HG02763 (cell line): ENCODE results near the gene STPG3.

Experiments
- ATAC-seq: cut with Tn5 transposase; IDR thresholded peaks from one replicate; pipeline ENCODE4 v1.9.1; 2021; ENCODE audit warnings: mild to moderate bottlenecking, moderate library complexity; ENCODE audit not compliant: unreplicated experiment

The STPG3 gene

DNA sequence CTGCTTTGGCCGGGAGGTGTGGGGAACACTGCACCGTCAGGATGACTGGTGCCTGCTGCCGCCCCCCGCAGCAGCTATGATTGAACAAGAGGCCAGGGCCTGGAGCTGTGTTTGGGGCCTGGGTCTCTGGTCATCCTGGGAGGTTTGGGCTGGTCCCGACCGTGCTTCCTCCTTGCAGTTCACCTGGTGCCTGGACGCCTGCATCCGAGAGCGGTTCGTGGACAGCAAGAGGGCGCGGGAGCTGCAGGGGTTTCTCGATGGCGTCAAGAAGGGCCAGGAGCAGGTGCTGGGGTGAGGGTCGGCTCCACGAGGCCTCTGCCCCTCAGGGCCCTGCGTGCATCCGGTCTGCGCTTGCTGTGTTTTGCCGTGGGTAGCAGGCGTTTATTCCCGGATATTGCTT lies 13.0 kb downstream of the STPG3 start:
- ATAC-seq = no peak

DNA sequence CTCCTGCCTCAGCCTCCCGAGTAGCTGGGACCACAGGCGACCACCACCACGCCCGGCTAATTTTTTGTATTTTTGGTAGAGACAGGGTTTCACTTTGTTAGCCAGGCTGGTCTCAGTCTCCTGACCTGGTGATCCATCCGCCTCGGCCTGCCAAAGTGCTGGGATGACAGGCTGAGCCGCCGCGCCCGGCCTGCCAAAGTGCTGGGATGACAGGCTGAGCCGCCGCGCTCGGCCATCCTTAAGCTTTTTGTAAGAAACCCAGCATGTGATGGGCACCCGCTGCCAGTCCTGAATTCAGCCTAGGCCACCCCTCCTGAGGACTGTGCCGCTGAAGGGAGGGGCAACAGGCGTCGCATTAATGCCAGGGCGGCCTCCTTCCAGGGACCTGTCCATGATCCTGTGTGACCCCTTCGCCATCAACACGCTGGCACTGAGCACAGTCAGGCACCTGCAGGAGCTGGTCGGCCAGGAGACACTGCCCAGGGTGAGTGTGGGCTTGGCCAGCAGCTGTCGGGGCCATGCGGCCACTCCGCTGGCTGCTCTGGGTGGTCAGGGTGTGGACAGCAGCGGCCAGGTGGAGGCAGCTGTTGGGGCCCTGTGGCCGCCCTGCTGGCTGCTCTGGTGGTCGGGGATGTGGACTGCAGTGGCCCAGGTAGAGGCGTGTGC lies 14.5 kb downstream of the STPG3 start:
- no peak for ATAC-seq

DNA sequence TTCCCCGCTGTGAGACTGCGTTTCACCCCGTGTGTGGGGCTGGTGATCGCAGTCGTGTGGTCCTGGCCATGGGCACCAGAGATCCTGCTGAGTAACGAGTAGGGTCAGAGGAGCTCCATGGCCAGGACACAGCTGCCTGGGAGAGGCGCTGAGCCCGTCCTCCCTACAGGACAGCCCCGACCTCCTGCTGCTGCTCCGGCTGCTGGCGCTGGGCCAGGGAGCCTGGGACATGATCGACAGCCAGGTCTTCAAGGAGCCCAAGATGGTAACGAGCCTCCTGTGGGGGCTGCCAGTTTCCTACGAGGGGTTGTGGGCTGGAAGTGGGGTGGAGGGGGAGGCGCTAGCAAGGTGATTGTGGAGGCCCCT lies 15.1 kb downstream of the STPG3 start:
- no peak for ATAC-seq

GRCh38 chr9:137266585-137267453 lies 15.7 kb downstream of the STPG3 start:
- no peak for ATAC-seq

- ATAC-seq = no peak
Measured at GRCh38 chr9:137267933-137268355, 16.9 kb downstream of the STPG3 start.

DNA sequence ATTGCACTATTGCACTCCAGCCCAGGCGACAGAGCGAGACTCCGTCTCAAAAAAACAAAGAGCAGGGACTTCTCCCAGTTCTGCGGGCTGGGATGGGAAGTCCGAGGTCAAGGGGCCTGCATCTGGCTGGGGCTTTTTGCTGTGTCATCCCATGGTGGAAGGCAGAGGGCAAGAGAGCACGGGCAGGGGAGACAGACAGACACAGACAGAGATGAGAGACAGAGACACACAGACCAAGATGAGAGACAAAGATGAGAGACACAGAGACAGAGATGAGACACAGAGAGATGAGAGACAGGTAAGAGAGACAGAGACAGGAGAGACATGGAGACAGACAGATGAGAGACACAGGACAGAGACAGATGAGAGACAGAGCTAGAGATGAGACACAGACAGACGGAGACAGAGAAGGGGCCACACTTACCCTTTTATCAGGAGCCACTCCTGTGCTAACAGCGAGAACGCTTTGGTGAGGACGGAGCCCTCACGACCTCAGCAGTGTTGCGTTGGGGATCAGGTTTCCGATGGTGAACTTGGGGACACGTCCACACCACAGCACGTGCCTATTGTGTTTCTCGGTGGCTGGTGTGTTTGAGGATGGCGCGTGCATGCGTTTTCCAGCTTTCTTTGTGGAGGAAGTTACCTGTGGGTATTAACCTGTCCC lies 17.6 kb downstream of the STPG3 start:
- ATAC-seq = no peak

GRCh38 chr9:137269231-137269772 lies 18.2 kb downstream of the STPG3 start:
- ATAC-seq = no peak

DNA sequence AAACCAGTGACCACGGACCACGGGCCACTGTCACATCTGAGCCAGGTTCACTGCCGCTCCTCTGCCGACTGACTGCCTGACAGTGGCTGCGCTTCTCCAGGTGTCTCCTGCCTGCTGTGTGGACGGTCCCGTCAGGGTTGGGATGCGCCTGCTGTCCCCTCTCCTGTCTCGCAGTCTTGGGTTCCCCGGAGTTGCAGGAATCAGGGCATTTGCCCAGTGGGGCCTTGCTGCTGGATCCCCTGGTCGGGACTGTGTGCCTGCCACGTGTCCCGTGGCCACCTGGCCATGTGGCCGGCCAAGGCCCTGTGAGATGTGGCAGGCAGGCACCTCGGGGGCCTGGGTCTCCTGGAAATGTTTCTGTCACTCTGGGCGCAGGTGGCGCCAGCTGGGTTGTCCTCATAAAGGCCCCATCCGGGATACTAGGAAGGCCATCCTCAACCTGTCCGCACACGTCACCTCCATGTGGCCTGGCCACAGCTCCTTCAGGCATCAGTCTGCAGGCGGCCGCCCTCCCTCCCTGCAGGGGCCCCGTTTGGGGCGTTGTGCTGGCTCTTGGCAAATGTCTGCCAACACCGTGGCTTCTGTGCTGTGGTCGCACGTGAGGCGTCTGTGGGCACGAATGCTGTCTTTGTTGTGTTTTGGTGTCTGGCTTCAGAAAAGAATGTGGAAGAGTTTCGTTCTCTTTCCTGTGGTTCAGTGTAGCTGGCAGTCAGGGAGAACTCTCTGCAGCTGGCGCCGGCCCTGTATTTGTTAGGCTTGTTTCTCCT lies 20.0 kb downstream of the STPG3 start:
- no peak for ATAC-seq

GRCh38 chr9:137271696-137272076 lies 20.6 kb downstream of the STPG3 start:
- no peak for ATAC-seq

DNA sequence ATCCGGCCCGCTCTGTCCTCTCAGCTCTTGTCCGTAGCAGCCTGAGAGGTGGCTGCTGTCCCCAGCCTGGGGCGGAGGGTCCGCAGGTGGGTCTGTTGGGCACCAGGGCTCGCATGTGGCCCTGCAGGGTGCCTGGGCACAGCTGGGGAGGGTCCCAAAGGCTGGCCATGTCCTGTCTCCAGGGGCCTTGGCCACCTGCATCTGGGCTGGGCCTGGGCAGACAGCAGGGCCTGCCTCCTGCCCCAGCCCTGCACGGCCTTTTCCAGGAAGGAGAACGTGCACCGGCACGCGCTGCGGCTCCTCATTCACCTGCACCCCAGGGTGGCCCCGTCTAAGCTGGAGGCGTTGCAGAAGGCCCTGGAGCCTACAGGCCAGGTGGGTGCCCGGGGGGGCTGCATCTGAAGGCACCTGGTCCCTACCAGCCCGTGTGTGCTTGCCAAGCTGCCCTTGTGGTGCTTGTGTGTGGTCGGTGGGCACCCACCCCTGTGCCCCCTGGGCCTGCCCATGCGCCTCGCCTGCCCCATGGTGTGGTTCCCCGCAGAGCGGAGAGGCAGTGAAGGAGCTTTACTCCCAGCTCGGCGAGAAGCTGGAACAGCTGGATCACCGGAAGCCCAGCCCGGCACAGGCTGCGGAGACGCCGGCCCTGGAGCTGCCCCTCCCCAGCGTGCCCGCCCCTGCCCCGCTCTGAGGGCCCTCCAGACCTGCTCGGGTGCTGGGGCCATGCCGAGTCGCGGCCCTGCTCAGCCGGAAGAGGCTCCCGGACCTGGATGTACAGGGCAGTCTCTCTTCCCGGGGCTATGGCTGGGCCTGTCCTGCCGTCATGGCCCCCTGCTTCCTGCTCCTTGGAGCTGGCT lies 21.4 kb downstream of the STPG3 start:
- no peak for ATAC-seq

DNA sequence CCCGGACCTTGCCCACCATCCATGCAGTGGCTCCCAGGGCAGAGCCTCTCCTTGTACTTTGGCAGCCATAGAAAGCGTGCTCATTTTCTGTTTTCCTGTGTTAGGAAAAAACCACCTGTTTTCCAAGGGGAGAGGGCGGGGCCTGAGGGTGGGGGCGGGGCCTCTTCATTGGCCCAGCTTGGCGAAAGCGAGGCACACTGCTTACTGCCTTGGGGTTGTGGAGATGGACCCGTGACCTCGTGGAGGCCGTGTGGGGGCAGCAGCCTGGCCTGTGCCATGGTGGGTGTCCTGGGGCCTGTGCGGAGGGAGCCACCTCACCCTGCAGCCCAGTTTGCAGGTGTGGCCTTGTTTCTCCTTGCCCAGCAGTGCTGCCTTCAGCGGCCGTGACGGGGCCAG lies 22.0 kb downstream of the STPG3 start:
- no peak for ATAC-seq

DNA sequence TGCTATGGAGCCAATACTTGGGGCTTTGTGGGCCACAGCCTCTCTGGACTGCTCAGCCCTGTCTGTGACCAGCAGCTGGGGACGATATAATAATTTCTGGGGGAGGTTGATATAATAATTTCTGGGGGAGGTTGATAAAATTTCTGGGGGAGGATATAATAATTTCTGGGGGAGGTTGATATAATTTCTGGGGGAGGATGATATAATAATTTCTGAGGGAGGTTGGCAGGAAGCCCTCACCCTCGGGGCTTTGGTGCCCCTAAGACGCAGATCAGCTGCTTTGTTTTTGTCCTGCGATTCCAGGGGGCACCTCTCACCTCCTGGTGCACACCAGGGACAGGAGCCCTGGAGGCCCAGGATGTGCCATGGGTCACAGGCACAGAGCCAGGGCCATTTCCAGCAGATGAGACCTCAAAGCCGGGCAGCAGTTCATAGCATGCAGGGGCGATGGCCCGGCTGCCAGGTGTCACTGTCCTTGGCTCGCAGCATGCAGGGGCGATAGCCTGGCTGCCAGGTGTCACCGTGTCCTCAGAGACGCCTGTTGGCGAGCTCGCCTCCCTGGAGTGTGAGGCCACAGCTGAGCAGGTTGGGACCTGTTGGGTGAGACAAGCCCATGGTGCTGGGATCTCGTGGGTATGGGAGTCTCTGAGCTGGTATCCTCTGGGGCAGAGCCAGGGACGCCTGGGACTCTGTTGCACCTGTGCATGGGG lies 22.7 kb downstream of the STPG3 start:
- no peak for ATAC-seq

GRCh38 chr9:137275203-137275587 lies 24.1 kb downstream of the STPG3 start:
- ATAC-seq = no peak

DNA sequence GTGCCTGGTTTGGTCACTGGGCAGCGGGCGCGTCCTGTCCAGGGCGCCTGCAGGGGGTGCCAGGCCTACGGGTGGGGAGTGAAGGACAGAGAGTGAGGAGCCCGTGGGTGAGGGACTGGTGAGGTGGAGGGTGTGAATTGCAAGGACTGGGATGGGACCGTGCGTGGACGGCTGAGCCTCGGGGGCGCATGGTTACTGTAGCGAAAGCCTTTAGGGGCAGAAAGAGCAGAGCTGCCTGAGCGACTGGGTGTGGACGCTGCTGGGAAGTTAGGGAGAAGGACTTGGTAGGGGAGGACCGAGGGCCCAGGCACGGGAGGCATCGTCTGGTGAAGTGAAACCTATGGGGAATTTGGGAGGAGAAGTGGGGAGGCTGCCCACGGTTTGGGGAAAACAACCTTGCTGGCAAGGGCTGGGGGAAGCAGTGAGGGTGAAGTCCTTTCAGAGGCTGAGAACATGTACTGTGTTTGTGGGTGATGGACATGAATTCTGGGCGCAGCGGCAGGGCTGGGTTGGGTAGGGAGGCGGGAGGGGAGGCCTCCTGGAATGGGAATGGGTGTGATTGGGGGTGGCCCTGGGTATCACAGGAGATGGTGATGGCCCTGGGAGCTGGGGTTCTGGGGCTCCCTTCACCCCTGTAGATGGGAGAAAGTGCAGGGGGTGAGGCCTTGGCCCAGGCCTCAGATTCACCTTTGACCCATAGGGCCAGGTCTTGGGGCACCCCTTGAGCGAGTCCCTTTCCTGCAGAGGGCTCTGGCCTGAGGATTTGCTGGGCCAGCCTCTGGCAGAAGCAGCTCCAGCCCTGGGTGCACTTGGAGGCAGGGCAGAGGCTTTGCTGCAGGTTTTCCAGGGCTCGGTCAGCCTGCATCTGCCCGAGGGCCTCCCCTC lies 24.7 kb downstream of the STPG3 start:
- no peak for ATAC-seq

DNA sequence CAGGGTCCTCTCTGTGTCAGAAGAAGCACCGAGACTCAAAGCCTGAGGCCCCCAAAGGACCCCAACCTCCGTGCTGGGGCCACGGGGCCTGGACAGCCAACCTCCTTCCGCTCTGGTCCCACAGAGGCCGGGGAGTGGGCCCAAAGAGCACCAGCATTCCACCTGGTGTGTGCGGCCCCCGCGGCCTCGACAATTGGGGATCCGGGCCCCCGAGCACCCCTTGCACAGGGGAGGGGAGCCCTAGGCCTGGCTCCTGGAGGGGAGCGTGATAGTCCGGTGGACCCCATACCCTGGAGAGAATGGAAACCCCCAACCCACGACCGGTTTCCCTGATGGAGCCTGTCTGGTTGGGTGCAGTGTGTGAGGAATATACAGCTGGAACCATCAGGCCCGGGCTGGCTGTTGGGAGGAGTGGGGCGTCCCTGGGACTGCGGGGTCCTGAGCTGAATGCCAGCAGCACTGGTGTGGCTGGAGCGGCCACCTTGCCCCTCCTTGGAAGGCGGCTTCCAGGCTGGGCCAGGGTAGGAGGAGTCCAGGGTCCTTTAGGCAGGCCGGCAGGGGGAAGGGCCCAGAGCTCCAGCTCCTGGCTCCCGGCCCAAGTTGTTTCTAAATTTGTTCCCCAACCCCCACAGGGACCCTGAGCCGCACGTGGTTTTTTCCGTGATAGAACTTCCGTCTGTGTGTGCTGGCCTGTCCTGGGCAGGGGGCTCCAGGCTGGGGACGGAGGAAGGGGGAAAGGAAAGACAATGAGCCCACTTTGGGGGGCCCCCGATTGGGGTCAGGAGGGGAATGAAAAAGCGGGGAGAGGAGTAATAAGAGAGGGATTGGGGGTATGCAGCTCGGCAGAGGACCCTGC lies 25.6 kb downstream of the STPG3 start:
- no peak for ATAC-seq

DNA sequence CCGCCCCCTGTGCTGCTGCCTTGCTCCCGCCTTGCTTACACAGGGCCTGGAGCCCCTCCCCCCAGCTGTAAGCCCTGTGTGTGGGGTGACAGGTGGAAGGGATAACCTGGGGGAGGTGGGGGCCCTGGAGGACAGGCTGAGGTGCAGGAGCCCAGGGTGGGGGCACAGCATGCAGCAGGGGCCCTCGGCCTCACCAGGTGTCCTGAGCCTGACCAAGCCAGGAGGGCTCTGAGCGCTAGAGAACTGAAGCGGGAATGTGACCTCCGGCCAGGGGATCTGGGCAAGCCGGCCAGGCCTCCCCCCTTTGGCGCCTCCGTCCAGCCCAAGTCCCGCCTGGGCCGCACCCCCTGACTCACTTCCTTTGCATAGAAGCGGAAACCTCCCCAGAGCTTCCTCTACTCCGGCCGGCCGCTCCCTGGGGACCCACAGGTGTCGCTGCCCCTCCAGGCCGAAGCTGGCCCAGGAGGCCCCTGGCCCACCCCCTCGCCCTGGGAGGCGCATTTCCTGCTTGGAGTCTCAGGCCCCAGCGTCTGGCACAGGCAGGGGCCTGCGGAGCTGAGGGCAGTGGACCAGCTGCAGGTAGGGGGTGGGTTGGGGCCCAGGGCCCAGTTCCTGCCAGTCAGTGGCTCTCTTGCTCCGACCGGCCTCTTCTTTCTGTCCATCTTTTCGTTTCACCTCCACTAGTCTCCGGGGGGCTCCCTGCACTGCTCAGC lies 26.4 kb downstream of the STPG3 start, which contains the start of gene TOR4A:
TSS of gene TOR4A (plus strand) at position 398 of the 713 bp plus-strand sequence. CDS start 964 bp downstream, outside the sequence.
- peak; percentile 68 for ATAC-seq
